PC-9 (cell line): ENCODE results near the gene CDR2L. TPM values are rescaled to one million over a fixed set of nuclear protein-coding genes. Genes with fewer than 3 reads are reported as not detected.

ENCODE experiments used
- Bru-seq: library from RNA; stranded (reverse); fragments of 400-500 nt; gene quantifications from one replicate; lab custom pipeline; 2021; lab: Mats Ljungman, UMichigan
- BruChase-seq, 2 experiments: library from RNA; stranded (reverse); fragments of 400-500 nt; gene quantifications; one replicate each; lab custom pipeline; 2021; lab: Mats Ljungman, UMichigan
- BruUV-seq: library from RNA; stranded (reverse); fragments of 400-500 nt; replicated peaks from 2 replicates; lab custom pipeline; 2021; lab: Mats Ljungman, UMichigan
- CTCF ChIA-PET: fragments of 300-600 bp; sonication (Branson Sonifier 250); formaldehyde crosslinking; loops from one replicate; lab custom pipeline; 2022; ENCODE audit warnings: antibody characterized with exemption; lab: Charles Lee
- POLR2A ChIA-PET: fragments of 300-600 bp; sonication (Branson Sonifier 250); formaldehyde crosslinking; loops from one replicate; lab custom pipeline; 2022; ENCODE audit warnings: antibody characterized with exemption; ENCODE audit not compliant: unreplicated experiment; lab: Charles Lee
- DNase-seq, 2 experiments: peaks; one replicate each; pipeline versions ENCODE4 v3.0.0 to v3.0.0-alpha.2; 2015 to 2022; ENCODE audit warnings: mixed read lengths in 1 of 2
- H2AFZ ChIP-seq: fragments of 200-600 bp; sonication (generic); 2 replicates; pipeline ENCODE4 v1.8.1; 2017; ENCODE audit warnings: antibody characterized with exemption
- H3F3A ChIP-seq: fragments of 200-600 bp; sonication (generic); 2 replicates; pipeline ENCODE4 v1.8.1; 2017; ENCODE audit warnings: antibody characterized with exemption, mild to moderate bottlenecking, low read depth; ENCODE audit not compliant: insufficient read depth
- H3K27ac ChIP-seq: fragments of 200-600 bp; sonication (generic); 2 replicates; pipeline ENCODE4 v1.6.1; 2016; ENCODE audit warnings: mixed run types
- H3K27me3 ChIP-seq: fragments of 200-600 bp; sonication (generic); 2 replicates; pipeline ENCODE4 v1.6.1; 2016; ENCODE audit warnings: low read depth, mixed run types; ENCODE audit not compliant: insufficient read depth
- H3K36me3 ChIP-seq: fragments of 200-600 bp; sonication (generic); 2 replicates; pipeline ENCODE4 v1.6.1; 2016; ENCODE audit warnings: low read depth, mixed run types
- H3K4me1 ChIP-seq: fragments of 200-600 bp; sonication (generic); replicated peaks from 2 replicates; pipeline ENCODE4 v1.6.1; 2016; ENCODE audit warnings: mixed run types; ENCODE audit not compliant: insufficient read depth
- H3K4me2 ChIP-seq: fragments of 200-600 bp; sonication (generic); 2 replicates; pipeline ENCODE4 v1.6.1; 2017; ENCODE audit warnings: mixed run types
- H3K4me3 ChIP-seq: fragments of 200-600 bp; sonication (generic); 2 replicates; pipeline ENCODE4 v1.6.1; 2016; ENCODE audit warnings: mixed run types
- H3K79me2 ChIP-seq: fragments of 200-600 bp; sonication (generic); 2 replicates; pipeline ENCODE4 v1.6.1; 2017; ENCODE audit warnings: low read depth, mixed run types
- H3K9me2 ChIP-seq: fragments of 200-600 bp; sonication (generic); 2 replicates; pipeline ENCODE4 v1.8.1; 2017; ENCODE audit warnings: mild to moderate bottlenecking; ENCODE audit not compliant: insufficient read depth
- H3K9me3 ChIP-seq: fragments of 200-600 bp; sonication (generic); 2 replicates; pipeline ENCODE4 v1.8.1; 2016; ENCODE audit warnings: low read depth; ENCODE audit not compliant: insufficient read depth
- H4K20me1 ChIP-seq: fragments of 200-600 bp; sonication (generic); 2 replicates; pipeline ENCODE4 v1.8.1; 2017; ENCODE audit not compliant: insufficient read depth
- EZH2 ChIP-seq: fragments of 200-600 bp; sonication (generic); IDR thresholded peaks from 2 replicates; pipeline ENCODE4 v1.8.0; 2017; ENCODE audit warnings: antibody characterized with exemption, low read depth
- intact Hi-C: fragments of 100-400 bp; cut with micrococcal nuclease; formaldehyde crosslinking; loops from one replicate; pipeline ENCODE4 v1.10.0; 2022; ENCODE audit not compliant: unreplicated experiment
- long read RNA-seq: library from polyadenylated mRNA; stranded (forward); transcript quantifications from one replicate; pipeline ENCODE4 v2.0.0, GENCODE V29; 2022
- total RNA-seq: library from RNA; stranded (reverse); gene quantifications from 2 replicates; pipeline ENCODE4 v1.2.3, GENCODE V29; 2021
- TF ChIP-seq, protein P1 (sequence below): fragments of 200-600 bp; sonication (generic); conservative IDR thresholded peaks from 2 replicates; pipeline ENCODE4 v1.6.1; 2017; ENCODE audit warnings: mixed run types, antibody characterized with exemption, mild to moderate bottlenecking, moderate library complexity

CDR2L gene
- 15.1 and 22.8 TPM in 2 replicates for total RNA-seq
- Bru-seq, nascent RNA, result percentile 49 among the genes with signal in this experiment
- BruChase-seq, experiment 1, labeled RNA remaining after a 2-hour chase, result percentile 56 among the genes with signal in this experiment
- BruChase-seq, experiment 2, labeled RNA remaining after a 6-hour chase, result percentile 72 among the genes with signal in this experiment
- long read RNA-seq, partial matches to known transcripts, result 10 of 13 reads
- long read RNA-seq, other reads (novel, unspliced or antisense), result 0 of 13 reads

DNA sequence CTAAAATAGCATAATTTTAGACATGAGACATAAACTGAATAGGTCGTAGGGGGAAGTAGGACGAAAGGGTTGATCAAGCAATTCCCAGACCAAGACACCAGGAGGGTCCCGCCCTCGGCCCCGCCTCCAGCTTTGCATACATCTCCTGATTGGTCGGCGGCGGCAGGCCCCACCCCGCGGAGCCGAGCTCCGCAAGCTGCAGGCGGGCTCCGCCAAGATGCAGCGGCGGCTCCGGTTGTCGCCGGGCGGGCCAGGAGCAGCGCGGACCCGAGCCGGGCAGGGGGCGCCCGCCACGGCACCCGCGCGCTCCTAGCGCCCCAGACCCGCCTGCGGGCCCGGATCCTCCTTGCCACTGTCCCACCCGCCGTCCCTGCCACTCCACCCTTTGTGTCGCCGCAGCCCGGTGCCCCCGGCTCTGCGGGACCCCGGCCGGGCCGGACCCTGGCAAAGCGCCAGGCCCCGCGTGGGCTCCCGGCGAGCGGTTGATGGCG lies at the start of gene CDR2L:
Gene CDR2L, plus strand, starts transcription at position 215 of the 491 bp plus-strand sequence. CDS start 412 bp downstream, outside the sequence.
- H3K4me1 ChIP-seq, result peaks cover 39% of the 10 kb centered on the region
- H3K27ac ChIP-seq, result no peak within 1 kb of the TSS
- no TSS peak for BruUV-seq
- H3F3A ChIP-seq, result peaks cover 35% of the 10 kb centered on the region; the same call in 1 of the 2 replicates
- intact Hi-C loops, result no loop called here
- H4K20me1 ChIP-seq, result no peaks in the 10 kb centered on the region
- CTCF ChIA-PET, result interaction anchor here (0.6 to 2.1 kb wide), 2 partner anchors 20 to 26 kb away, joined by 3 to 9 read pairs; no protein-coding TSS in a partner anchor
- peak within 1 kb of the TSS; percentile 76 for H3K4me2 ChIP-seq
- H3K4me3 ChIP-seq, result peak within 1 kb of the TSS; percentile 84
- H3K79me2 ChIP-seq, result no peaks in the 10 kb centered on the region
- no peaks in the 10 kb centered on the region for H3K9me3 ChIP-seq
- no peaks in the 10 kb centered on the region for H3K36me3 ChIP-seq
- peak within 1 kb of the TSS; percentile 71 for H2AFZ ChIP-seq
- no peaks in the 10 kb centered on the region for H3K27me3 ChIP-seq
- TF ChIP-seq, protein P1, sequence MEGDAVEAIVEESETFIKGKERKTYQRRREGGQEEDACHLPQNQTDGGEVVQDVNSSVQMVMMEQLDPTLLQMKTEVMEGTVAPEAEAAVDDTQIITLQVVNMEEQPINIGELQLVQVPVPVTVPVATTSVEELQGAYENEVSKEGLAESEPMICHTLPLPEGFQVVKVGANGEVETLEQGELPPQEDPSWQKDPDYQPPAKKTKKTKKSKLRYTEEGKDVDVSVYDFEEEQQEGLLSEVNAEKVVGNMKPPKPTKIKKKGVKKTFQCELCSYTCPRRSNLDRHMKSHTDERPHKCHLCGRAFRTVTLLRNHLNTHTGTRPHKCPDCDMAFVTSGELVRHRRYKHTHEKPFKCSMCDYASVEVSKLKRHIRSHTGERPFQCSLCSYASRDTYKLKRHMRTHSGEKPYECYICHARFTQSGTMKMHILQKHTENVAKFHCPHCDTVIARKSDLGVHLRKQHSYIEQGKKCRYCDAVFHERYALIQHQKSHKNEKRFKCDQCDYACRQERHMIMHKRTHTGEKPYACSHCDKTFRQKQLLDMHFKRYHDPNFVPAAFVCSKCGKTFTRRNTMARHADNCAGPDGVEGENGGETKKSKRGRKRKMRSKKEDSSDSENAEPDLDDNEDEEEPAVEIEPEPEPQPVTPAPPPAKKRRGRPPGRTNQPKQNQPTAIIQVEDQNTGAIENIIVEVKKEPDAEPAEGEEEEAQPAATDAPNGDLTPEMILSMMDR, result no peak
- no peak for TF ChIP-seq EZH2
- peak; percentile 81 to 97 for DNase-seq
- H3K9me2 ChIP-seq, result no peaks in the 10 kb centered on the region
- POLR2A ChIA-PET, result interaction anchor here (0.6 to 1.3 kb wide), 9 partner anchors 15 to 315 kb away, joined by 4 to 20 read pairs (median 5); partner anchors contain the start of genes HID1 and MRPL58

DNA sequence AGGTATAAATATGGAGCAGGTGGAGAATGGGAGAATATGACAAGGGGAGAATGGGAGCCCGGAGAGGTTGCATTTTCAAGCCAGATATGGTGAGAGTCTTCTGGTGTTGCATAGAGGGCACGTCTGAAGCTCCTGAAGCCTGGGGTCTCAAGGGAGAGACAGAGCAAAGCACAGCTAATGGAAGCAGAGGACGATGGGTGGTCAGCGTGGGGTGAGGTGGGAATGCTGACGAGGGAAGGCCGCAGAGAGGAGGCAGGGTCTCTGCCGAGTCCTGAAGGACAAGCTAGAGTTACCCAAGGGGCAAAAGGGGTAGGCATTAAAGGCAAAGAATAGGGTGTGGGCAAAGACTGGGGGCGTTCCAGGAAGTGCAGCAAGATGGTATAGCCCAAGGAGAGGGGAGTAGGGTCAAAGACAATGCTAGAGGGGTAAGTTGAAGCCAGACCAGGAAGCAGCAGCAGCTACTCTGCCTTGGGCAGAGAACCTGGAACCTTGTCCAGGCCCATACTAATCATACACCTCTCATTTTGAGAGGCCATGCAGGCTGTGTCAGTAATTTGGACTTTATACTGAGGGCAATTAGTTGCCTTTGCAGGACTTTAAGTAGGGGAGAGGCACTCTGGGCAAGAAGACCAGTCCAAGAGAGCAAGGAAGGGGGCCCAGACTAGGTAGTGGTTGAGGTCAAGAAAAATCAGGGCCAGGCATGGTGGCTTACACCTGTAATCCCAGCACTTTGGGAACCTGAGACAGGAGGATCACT lies 49.1 kb upstream of the CDR2L start:
- intact Hi-C loops, result no loop called here
- ChIA-PET CTCF (no interaction called here), POLR2A (interaction anchor here (0.6 kb wide), 1 partner anchor 25 kb away, joined by 4 read pairs; no protein-coding TSS in a partner anchor)
- Histone ChIP-seq H3K27ac (no peak overlapping the region), H4K20me1 (no peaks in the 10 kb centered on the region), H3K4me2 (no peak overlapping the region), H2AFZ (no peak overlapping the region), H3K36me3 (no peaks in the 10 kb centered on the region), H3K4me1 (peaks cover 4% of the 10 kb centered on the region; the same call in 1 of the 2 replicates), H3F3A (peaks cover 6% of the 10 kb centered on the region; the same call in 1 of the 2 replicates), H3K79me2 (no peaks in the 10 kb centered on the region), H3K27me3 (peaks cover 41% of the 10 kb centered on the region), H3K9me2 (no peaks in the 10 kb centered on the region), H3K9me3 (no peaks in the 10 kb centered on the region), H3K4me3 (no peak overlapping the region)
- TF ChIP-seq EZH2, result no peak
- TF ChIP-seq, protein P1, result no peak
- no peak for DNase-seq
- BruUV-seq, result no TSS peak

DNA sequence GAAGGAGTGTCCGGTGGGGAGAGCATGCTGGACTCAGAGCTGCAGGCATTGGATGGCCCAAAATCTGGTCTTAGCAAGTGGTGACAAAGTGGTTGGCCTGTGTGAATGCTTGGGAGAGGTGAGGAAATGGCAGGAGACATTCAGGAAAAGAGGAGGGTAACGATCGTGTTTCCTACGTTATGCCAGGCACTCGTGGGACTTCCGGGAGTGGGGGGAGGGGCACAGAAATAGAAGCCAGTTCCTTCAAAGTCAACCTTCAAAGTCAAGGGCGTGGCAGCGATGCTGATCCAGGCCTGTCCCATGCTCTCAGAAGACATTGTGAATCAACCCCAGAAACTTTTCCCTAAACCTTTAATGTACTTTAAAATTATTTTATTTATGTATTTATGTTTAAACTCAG lies 47.9 kb upstream of the CDR2L start:
- CTCF ChIA-PET, result no interaction called here

More for the DNA sequence above, 47.9 kb upstream of the CDR2L start:
- intact Hi-C loops, result no loop called here
- Histone ChIP-seq H3K27ac (no peak overlapping the region), H3K36me3 (no peaks in the 10 kb centered on the region), H3K4me3 (no peak overlapping the region), H3K4me1 (peaks cover 14% of the 10 kb centered on the region), H3K79me2 (no peaks in the 10 kb centered on the region), H3K9me2 (no peaks in the 10 kb centered on the region), H3F3A (peaks cover 13% of the 10 kb centered on the region; the same call in 1 of the 2 replicates), H4K20me1 (no peaks in the 10 kb centered on the region), H3K9me3 (no peaks in the 10 kb centered on the region), H3K4me2 (no peak overlapping the region), H3K27me3 (peaks cover 36% of the 10 kb centered on the region), H2AFZ (no peak overlapping the region)
- DNase-seq, result no peak
- POLR2A ChIA-PET, result no interaction called here
- TF ChIP-seq, protein P1, result no peak
- TF ChIP-seq EZH2, result no peak
- no TSS peak for BruUV-seq
